HepG2 (cell line): ENCODE data around the gene UBE2J1.

Experiments used
- EZH2 ChIP-seq: conservative IDR thresholded peaks from 2 replicates; pipeline ENCODE4 v1.6.1; 2012; ENCODE audit warnings: mild to moderate bottlenecking, low read depth, low read length, moderate library complexity
- FOXA1 ChIP-seq, 2 experiments: fragments of 450-650 bp in 1 of 2; sonication (generic) in 1 of 2; formaldehyde crosslinking in 1 of 2; IDR thresholded peaks; 2 replicates each; pipeline versions ENCODE4 v1.4.0 to v1.6.1; 2016 to 2020; ENCODE audit warnings: missing genetic modification reagents in 1 of 2
- JUNB ChIP-seq: sonication (generic); formaldehyde crosslinking; IDR thresholded peaks from 2 replicates; pipeline ENCODE4 v1.8.0; 2022; ENCODE audit warnings: missing genetic modification reagents, mild to moderate bottlenecking, borderline replicate concordance
- MTA1 ChIP-seq: sonication (generic); formaldehyde crosslinking; IDR thresholded peaks from 2 replicates; pipeline ENCODE4 v1.4.0; 2020; ENCODE audit warnings: missing genetic modification reagents, mild to moderate bottlenecking, borderline replicate concordance
- NPAS2 ChIP-seq: sonication (generic); formaldehyde crosslinking; IDR thresholded peaks from 2 replicates; pipeline ENCODE4 v1.8.0; 2022; ENCODE audit warnings: mild to moderate bottlenecking, missing genetic modification reagents, borderline replicate concordance
- PLRG1 ChIP-seq: fragments of 450-650 bp; conservative IDR thresholded peaks from 2 replicates; pipeline ENCODE4 v1.6.1; 2016
- POLR2A ChIP-seq, 2 experiments: IDR thresholded peaks; 2 replicates each; pipeline ENCODE4 v1.6.1; 2011; ENCODE audit warnings: low read depth in 2 of 2, low read length in 2 of 2, mild to moderate bottlenecking in 1 of 2, moderate library complexity in 1 of 2; ENCODE audit not compliant: insufficient read depth in 1 of 2
- POLR2AphosphoS5 ChIP-seq: IDR thresholded peaks from 2 replicates; pipeline ENCODE4 v1.6.1; 2012; ENCODE audit warnings: low read depth, low read length
- RFX5 ChIP-seq: IDR thresholded peaks from 2 replicates; pipeline ENCODE4 v1.6.1; 2011; ENCODE audit warnings: low read depth, low read length, improper control_type of control experiment
- TIGD3 ChIP-seq: sonication (generic); formaldehyde crosslinking; IDR thresholded peaks from 2 replicates; pipeline ENCODE4 v1.5.1; 2020; ENCODE audit warnings: mild to moderate bottlenecking, missing genetic modification reagents, borderline replicate concordance
- ZNF138 ChIP-seq: sonication (generic); formaldehyde crosslinking; IDR thresholded peaks from 2 replicates; pipeline ENCODE4 v1.5.0; 2020; ENCODE audit warnings: mild to moderate bottlenecking, low read depth, missing genetic modification reagents
- ZNF205 ChIP-seq: IDR thresholded peaks from 2 replicates; pipeline ENCODE4 v1.6.1; 2018; ENCODE audit warnings: missing biosample characterization, missing genetic modification reagents
- ZNF333 ChIP-seq: sonication (generic); formaldehyde crosslinking; IDR thresholded peaks from 2 replicates; pipeline ENCODE4 v1.4.0; 2020; ENCODE audit warnings: mild to moderate bottlenecking, missing genetic modification reagents, borderline replicate concordance
- ZNF546 ChIP-seq: sonication (generic); formaldehyde crosslinking; conservative IDR thresholded peaks from 2 replicates; pipeline ENCODE4 v1.8.1; 2023; ENCODE audit warnings: mild to moderate bottlenecking, missing genetic modification reagents

DNA sequence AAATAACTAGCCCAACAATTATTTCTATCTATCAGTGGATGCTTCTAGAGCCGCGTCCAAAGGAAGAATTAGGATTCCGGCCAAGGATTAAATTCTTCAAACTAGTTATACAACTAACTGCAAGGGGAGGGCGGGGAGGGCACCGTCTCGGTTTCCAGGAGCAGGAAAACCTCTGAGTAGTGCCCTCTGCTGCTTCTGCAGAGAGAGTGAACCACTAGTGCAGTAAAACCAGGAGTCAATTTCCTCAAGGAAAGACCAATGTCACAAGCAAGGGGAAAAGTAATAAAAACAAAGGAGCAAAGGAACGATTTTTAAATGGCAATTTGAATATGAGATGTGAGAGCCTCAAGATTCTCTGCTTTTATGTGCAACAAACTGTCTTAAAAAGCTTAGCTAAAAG is 16.5 kb upstream of the UBE2J1 start:
- TF ChIP-seq FOXA1 (IDR thresholded peaks at IDR 0.05): no peak
- TF ChIP-seq FOXA1 (CRISPR knock-in tag; IDR thresholded peaks at IDR 0.05): no peak
- TF ChIP-seq ZNF333 (CRISPR knock-in tag): no peak
- no peak for TF ChIP-seq MTA1 (CRISPR knock-in tag)
- no peak for TF ChIP-seq POLR2A (IDR thresholded peaks at IDR 0.05; ENCODE audit: insufficient read depth in 1 of 2, low read depth in 2 of 2, low read length in 2 of 2)
- TF ChIP-seq EZH2: no peak
- no peak for TF ChIP-seq PLRG1
- TF ChIP-seq POLR2AphosphoS5: no peak
- no peak for TF ChIP-seq JUNB
- no peak for TF ChIP-seq TIGD3 (CRISPR knock-in tag)
- no peak for TF ChIP-seq RFX5
- TF ChIP-seq ZNF205: no peak
- no peak for TF ChIP-seq ZNF546 (CRISPR knock-in tag)
- TF ChIP-seq NPAS2 (CRISPR knock-in tag): no peak
- no peak for TF ChIP-seq ZNF138 (CRISPR knock-in tag)
